Measurements from ENCODE around the gene NECAB2. TPM values are rescaled to one million over a fixed set of nuclear protein-coding genes. Genes with fewer than 3 reads are reported as not detected.

NECAB2 gene
- total and polyA plus RNA-seq, 2 of the 8 experiments (the other 6 are each of a cell fraction or from before 2014, with no cell fraction given) = 3.6 to 4.2 TPM

DNA sequence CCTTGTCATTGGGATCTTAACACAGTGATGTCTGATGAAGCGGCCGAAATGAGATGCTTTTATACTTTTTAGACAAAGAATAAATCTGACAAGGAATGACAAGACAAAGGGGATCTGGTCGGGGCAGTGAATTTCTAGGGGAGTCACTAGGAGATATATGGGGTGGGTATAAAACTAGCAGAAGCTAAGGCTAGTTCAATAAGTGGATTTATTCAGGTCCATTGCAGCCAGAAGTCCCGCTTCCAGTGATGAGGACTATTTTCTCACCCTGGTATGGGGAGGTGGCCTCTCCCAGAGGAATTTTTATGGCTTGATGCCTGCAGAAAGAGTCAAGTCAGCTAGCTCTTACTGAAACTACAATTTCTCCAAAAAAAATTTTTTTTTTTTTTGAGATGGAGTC, 50.7 kb downstream of the NECAB2 start:
- Histone ChIP-seq H3K4me1 (replicated peaks in 1 of 4; ENCODE audit: control insufficient read depth in 3 of 4, insufficient read depth in 4 of 4, low read length in 3 of 4) (peaks cover 0 to 4% (median 0%) of the 10 kb centered on the region in 4 experiments; a peak in 2 of 7 replicates), H3K18ac (ENCODE audit: extremely low read depth, low read length) (no peak overlapping the region), H3K4me3 (ENCODE audit: extremely low read depth in 1 of 4, insufficient read depth in 2 of 4, low read depth in 3 of 4, low read length in 4 of 4) (no peak overlapping the region), H3K9me3 (ENCODE audit: insufficient read depth in 2 of 2, low read depth in 1 of 2, low read length in 1 of 2) (peaks cover 10 to 12% of the 10 kb centered on the region in 2 experiments; a peak in 3 of 4 replicates), H4K8ac (ENCODE audit: extremely low read depth, insufficient read depth, low read length) (no peak overlapping the region), H2BK12ac (ENCODE audit: low read depth, low read length) (no peak overlapping the region), H3K27me3 (replicated peaks in 1 of 4; ENCODE audit: control insufficient read depth in 3 of 4, extremely low read depth in 1 of 4, insufficient read depth in 3 of 4, low read length in 3 of 4) (no peaks in the 10 kb centered on the region), H2AK5ac (ENCODE audit: low read depth, low read length) (no peak overlapping the region), H2BK15ac (ENCODE audit: low read length) (no peak overlapping the region), H3K27ac (ENCODE audit: low read depth, low read length) (no peak overlapping the region), H3K9ac (replicated peaks in 1 of 4; ENCODE audit: extremely low read depth in 1 of 4, low read depth in 3 of 4, low read length in 3 of 4) (no peak overlapping the region), H4K20me1 (replicated peaks in 1 of 2; ENCODE audit: control insufficient read depth in 1 of 2, insufficient read depth in 2 of 2, low read length in 2 of 2) (no peaks in the 10 kb centered on the region), H3K4ac (replicated peaks; ENCODE audit: insufficient read length, low read depth, low read length) (no peak overlapping the region), H4K91ac (replicated peaks; ENCODE audit: insufficient read length, low read length) (no peak overlapping the region), H3K36me3 (ENCODE audit: control insufficient read depth in 2 of 4, insufficient read depth in 4 of 4, low read length in 3 of 4) (no peaks in the 10 kb centered on the region), H3K79me2 (ENCODE audit: control insufficient read depth in 1 of 2, insufficient read depth in 2 of 2, low read length in 2 of 2) (no peaks in the 10 kb centered on the region), H3K23me2 (ENCODE audit: low read depth, low read length) (no peaks in the 10 kb centered on the region), H2BK120ac (replicated peaks; ENCODE audit: low read depth, low read length) (no peak overlapping the region), H2BK5ac (ENCODE audit: low read depth, low read length) (no peak overlapping the region), H2AFZ (ENCODE audit: low read length) (no peak overlapping the region), H3K4me2 (ENCODE audit: insufficient read depth in 1 of 2, low read depth in 2 of 2, low read length in 2 of 2) (no peak overlapping the region), H4K5ac (ENCODE audit: insufficient read length, low read depth, low read length) (no peak overlapping the region), H3K56ac (replicated peaks; ENCODE audit: insufficient read length, low read depth, low read length) (no peak overlapping the region), H3K23ac (ENCODE audit: insufficient read length) (no peak overlapping the region), H3K14ac (ENCODE audit: insufficient read length) (no peak overlapping the region), H2BK20ac (ENCODE audit: low read length) (no peak overlapping the region), H3K79me1 (ENCODE audit: low read depth, low read length) (no peaks in the 10 kb centered on the region)
- POLR2A ChIA-PET (ENCODE audit: partially characterized antibody) = no interaction called here
- TF ChIP-seq GABPA (IDR thresholded peaks at IDR 0.05; ENCODE audit: borderline replicate concordance, insufficient read depth, low read length) (no peak), TEAD4 (IDR thresholded peaks at IDR 0.05; ENCODE audit: low read depth, low read length) (no peak), CHD1 (IDR thresholded peaks at IDR 0.05; ENCODE audit: low read depth, low read length) (no peak), POLR2A (IDR thresholded peaks at IDR 0.05; ENCODE audit: control extremely low read depth in 1 of 2, low read depth in 2 of 2, low read length in 2 of 2) (no peak), TAF7 (optimal IDR thresholded peaks at IDR 0.05; ENCODE audit: borderline replicate concordance, low read depth, low read length) (no peak), YY1 (IDR thresholded peaks at IDR 0.05; ENCODE audit: low read depth, low read length) (no peak), SRF (IDR thresholded peaks at IDR 0.05; ENCODE audit: low read depth, low read length) (no peak), ASH2L (IDR thresholded peaks at IDR 0.05; ENCODE audit: low read length) (no peak), EP300 (IDR thresholded peaks at IDR 0.05; ENCODE audit: borderline replicate concordance in 1 of 2, low read depth in 2 of 2, low read length in 2 of 2) (no peak)
- 89% methylated on average over 4 of the region's 4 CpGs; no CpG with 5 or more reads in 1 of the 2 experiments for WGBS, 2 experiments (ENCODE audit: extremely low coverage in 1 of 2, insufficient coverage in 1 of 2, insufficient read length in 1 of 2, insufficient replicate concordance in 2 of 2, low coverage in 1 of 2, low lambda C conversion rate in 2 of 2, missing lambda C conversion rate in 1 of 2)
- DNase-seq (ENCODE audit: low read depth in 1 of 2, low spot score in 2 of 2) (no peak), FAIRE-seq (no peak)
- CTCF ChIA-PET (ENCODE audit: partially characterized antibody) = interaction anchor here (0.7 to 1.5 kb wide), 5 partner anchors 9 to 73 kb away, joined by 3 to 5 read pairs (median 3); no protein-coding TSS in a partner anchor
